Neural cell (in vitro differentiated cells): Measurements from ENCODE around the gene SRGAP3. TPM values are rescaled to one million over a fixed set of nuclear protein-coding genes. Genes with fewer than 3 reads are reported as not detected.

Experiments
- H2AFZ ChIP-seq: fragments of 200-600, 300-800 bp; sonication (generic), shearing (Covaris generic); 2 replicates; pipeline ENCODE4 v1.6.0; 2014; ENCODE audit warnings: low read depth, mild to moderate bottlenecking, antibody characterized with exemption, low read length, moderate library complexity
- H3F3A ChIP-seq: fragments of 200-600 bp; shearing (Covaris generic); 2 replicates; pipeline ENCODE4 v1.6.1; 2016; ENCODE audit warnings: mild to moderate bottlenecking, moderate library complexity, mixed read lengths, antibody characterized with exemption, low read length; ENCODE audit not compliant: insufficient read depth, poor library complexity, severe bottlenecking
- H3K27ac ChIP-seq: fragments of 200-600, 300-800 bp; sonication (generic), shearing (Covaris generic); 2 replicates; pipeline ENCODE4 v1.5.1; 2014; ENCODE audit warnings: mild to moderate bottlenecking, low read length, moderate library complexity
- H3K27me3 ChIP-seq: fragments of 300-800, 200-600 bp; sonication (generic), shearing (Covaris generic); 2 replicates; pipeline ENCODE4 v1.6.0; 2014; ENCODE audit warnings: mild to moderate bottlenecking, low read depth, low read length, moderate library complexity; ENCODE audit not compliant: insufficient read depth
- H3K36me3 ChIP-seq: fragments of 300-800, 200-600 bp; sonication (generic), shearing (Covaris generic); 2 replicates; pipeline ENCODE4 v1.5.1; 2014; ENCODE audit warnings: mild to moderate bottlenecking, antibody characterized with exemption, low read length, moderate library complexity; ENCODE audit not compliant: insufficient read depth
- H3K4me2 ChIP-seq: fragments of 300-800, 200-600 bp; sonication (generic), shearing (Covaris generic); 2 replicates; pipeline ENCODE4 v1.6.0; 2014; ENCODE audit warnings: mild to moderate bottlenecking, low read length
- H3K4me3 ChIP-seq: fragments of 300-800, 200-600 bp; sonication (generic), shearing (Covaris generic); 2 replicates; pipeline ENCODE4 v1.5.1; 2014; ENCODE audit warnings: mild to moderate bottlenecking, low read length, moderate library complexity
- H3K79me2 ChIP-seq: fragments of 200-600 bp; shearing (Covaris generic); replicated peaks from 2 replicates; pipeline ENCODE4 v1.6.0; 2014; ENCODE audit warnings: mild to moderate bottlenecking, low read length, moderate library complexity; ENCODE audit not compliant: insufficient read depth
- H3K9ac ChIP-seq: fragments of 300-800, 200-600 bp; sonication (generic), shearing (Covaris generic); 2 replicates; pipeline ENCODE4 v1.6.1; 2016; ENCODE audit warnings: mild to moderate bottlenecking, low read length, mixed read lengths
- H3K9me2 ChIP-seq: fragments of 200-600 bp; shearing (Covaris generic); 2 replicates; pipeline ENCODE4 v1.6.1; 2016; ENCODE audit warnings: mild to moderate bottlenecking, low read length, mixed read lengths; ENCODE audit not compliant: insufficient read depth
- H3K9me3 ChIP-seq: fragments of 200-600, 300-800 bp; sonication (generic), shearing (Covaris generic); 2 replicates; pipeline ENCODE4 v1.6.1; 2016; ENCODE audit warnings: mild to moderate bottlenecking, mixed run types, low read length, moderate library complexity, mixed read lengths
- H4K20me1 ChIP-seq: fragments of 200-600 bp; shearing (Covaris generic); 2 replicates; pipeline ENCODE4 v1.6.1; 2016; ENCODE audit warnings: mild to moderate bottlenecking, mixed run types; ENCODE audit not compliant: insufficient read depth
- CTCF ChIP-seq: fragments of 450-650 bp; IDR thresholded peaks from 2 replicates; pipeline ENCODE4 v1.5.1; 2014; ENCODE audit warnings: antibody characterized with exemption, mild to moderate bottlenecking, moderate library complexity; ENCODE audit not compliant: poor library complexity, severe bottlenecking
- EP300 ChIP-seq: fragments of 450-650 bp; conservative IDR thresholded peaks from 2 replicates; pipeline ENCODE4 v1.6.1; 2014; ENCODE audit warnings: antibody characterized with exemption, mild to moderate bottlenecking, moderate library complexity; ENCODE audit not compliant: poor library complexity, severe bottlenecking
- EZH2 ChIP-seq: fragments of 200-600, 300-800 bp; shearing (Covaris generic), sonication (generic); IDR thresholded peaks from 2 replicates; pipeline ENCODE4 v1.6.1; 2014; ENCODE audit warnings: antibody characterized with exemption, low read length, borderline replicate concordance, mild to moderate bottlenecking; ENCODE audit not compliant: insufficient read depth, poor library complexity, severe bottlenecking
- MXI1 ChIP-seq: fragments of 450-650 bp; conservative IDR thresholded peaks from 2 replicates; pipeline ENCODE4 v1.6.1; 2014; ENCODE audit warnings: antibody characterized with exemption, mild to moderate bottlenecking; ENCODE audit not compliant: poor library complexity, severe bottlenecking
- POLR2AphosphoS5 ChIP-seq: IDR thresholded peaks from 2 replicates; pipeline ENCODE4 v1.6.1; 2012
- RAD21 ChIP-seq: fragments of 450-650 bp; conservative IDR thresholded peaks from 2 replicates; pipeline ENCODE4 v1.6.1; 2014; ENCODE audit warnings: antibody characterized with exemption, mild to moderate bottlenecking, moderate library complexity
- SMC3 ChIP-seq: fragments of 450-650 bp; conservative IDR thresholded peaks from 2 replicates; pipeline ENCODE4 v1.6.1; 2014; ENCODE audit warnings: antibody characterized with exemption, mild to moderate bottlenecking, moderate library complexity; ENCODE audit not compliant: poor library complexity
- TAF1 ChIP-seq: IDR thresholded peaks from 2 replicates; pipeline ENCODE4 v1.6.1; 2012; ENCODE audit warnings: low read depth
- polyA plus RNA-seq: library from polyadenylated mRNA; depleted of rRNA; stranded (reverse); fragments of >200 nt; gene quantifications from 2 replicates; pipeline ENCODE4 v1.2.3, GENCODE V29; 2014
- TF ChIP-seq, protein P1 (sequence below): IDR thresholded peaks from 2 replicates; pipeline ENCODE4 v1.6.1; 2012; ENCODE audit warnings: borderline replicate concordance

The SRGAP3 gene
- polyA plus RNA-seq, 1 donor from 2014 or later = 31.5 TPM

DNA sequence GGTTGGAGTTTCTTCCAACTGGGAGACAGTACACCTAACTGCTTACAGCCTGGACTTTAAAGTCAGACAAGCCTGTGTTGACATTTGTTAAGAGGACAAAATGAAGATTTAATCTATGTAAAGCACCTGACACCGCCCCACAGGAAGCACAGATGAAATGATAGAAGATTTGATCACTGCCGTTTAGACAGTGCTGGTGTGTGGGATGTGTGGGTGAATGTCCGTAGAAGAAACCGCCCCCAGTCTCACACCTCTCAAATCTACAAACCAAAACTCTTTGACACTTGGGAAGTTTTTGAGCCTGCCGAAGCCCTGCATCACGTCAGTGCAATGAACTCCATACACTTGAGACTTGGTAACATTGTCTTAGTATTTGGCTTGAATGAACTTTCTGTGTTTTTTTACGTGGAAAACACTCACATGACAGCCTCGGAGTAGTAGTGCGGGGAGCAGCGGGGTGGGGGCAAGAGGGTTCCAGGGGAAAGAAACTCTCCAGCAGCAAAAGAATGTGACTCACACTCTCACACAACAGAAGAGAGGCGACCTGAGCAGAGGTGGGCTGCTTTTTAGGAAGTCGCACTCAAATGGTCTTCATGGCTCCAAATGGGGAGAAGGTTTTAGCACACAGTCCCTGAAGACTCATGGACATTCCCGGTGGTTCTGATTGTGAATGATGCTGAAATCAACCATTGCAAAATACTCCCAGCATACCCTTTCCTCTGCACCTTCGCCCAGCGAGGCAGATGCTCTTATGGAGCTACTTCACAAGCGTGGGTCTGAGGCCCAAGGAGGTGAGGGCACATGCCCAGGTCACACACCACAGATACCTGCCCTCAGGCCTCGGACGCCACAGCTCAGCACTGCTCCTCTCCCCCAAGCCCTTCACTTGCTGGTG lies 79.2 kb downstream of the SRGAP3 start:
- Histone ChIP-seq H3K36me3 (no peaks in the 10 kb centered on the region), H2AFZ (no peak overlapping the region), H3K27ac (no peak overlapping the region), H3K79me2 (peaks cover 20% of the 10 kb centered on the region), H3K9me3 (no peaks in the 10 kb centered on the region), H3F3A (no peaks in the 10 kb centered on the region), H3K27me3 (no peaks in the 10 kb centered on the region), H3K9ac (no peak overlapping the region), H4K20me1 (no peaks in the 10 kb centered on the region), H3K4me2 (no peak overlapping the region), H3K9me2 (no peaks in the 10 kb centered on the region), H3K4me3 (no peak overlapping the region)
- TF ChIP-seq EP300 = no peak
- TF ChIP-seq EZH2 = no peak
- no peak for TF ChIP-seq SMC3
- TF ChIP-seq, protein P1, sequence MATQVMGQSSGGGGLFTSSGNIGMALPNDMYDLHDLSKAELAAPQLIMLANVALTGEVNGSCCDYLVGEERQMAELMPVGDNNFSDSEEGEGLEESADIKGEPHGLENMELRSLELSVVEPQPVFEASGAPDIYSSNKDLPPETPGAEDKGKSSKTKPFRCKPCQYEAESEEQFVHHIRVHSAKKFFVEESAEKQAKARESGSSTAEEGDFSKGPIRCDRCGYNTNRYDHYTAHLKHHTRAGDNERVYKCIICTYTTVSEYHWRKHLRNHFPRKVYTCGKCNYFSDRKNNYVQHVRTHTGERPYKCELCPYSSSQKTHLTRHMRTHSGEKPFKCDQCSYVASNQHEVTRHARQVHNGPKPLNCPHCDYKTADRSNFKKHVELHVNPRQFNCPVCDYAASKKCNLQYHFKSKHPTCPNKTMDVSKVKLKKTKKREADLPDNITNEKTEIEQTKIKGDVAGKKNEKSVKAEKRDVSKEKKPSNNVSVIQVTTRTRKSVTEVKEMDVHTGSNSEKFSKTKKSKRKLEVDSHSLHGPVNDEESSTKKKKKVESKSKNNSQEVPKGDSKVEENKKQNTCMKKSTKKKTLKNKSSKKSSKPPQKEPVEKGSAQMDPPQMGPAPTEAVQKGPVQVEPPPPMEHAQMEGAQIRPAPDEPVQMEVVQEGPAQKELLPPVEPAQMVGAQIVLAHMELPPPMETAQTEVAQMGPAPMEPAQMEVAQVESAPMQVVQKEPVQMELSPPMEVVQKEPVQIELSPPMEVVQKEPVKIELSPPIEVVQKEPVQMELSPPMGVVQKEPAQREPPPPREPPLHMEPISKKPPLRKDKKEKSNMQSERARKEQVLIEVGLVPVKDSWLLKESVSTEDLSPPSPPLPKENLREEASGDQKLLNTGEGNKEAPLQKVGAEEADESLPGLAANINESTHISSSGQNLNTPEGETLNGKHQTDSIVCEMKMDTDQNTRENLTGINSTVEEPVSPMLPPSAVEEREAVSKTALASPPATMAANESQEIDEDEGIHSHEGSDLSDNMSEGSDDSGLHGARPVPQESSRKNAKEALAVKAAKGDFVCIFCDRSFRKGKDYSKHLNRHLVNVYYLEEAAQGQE = no peak
- TF ChIP-seq RAD21 = no peak
- no peak for TF ChIP-seq MXI1
- no peak for TF ChIP-seq POLR2AphosphoS5
- TF ChIP-seq TAF1 = no peak
- TF ChIP-seq CTCF = no peak

GRCh38 chr3:9169326-9169725 lies 80.1 kb downstream of the SRGAP3 start:
- no peak overlapping the region for H3K27ac ChIP-seq
- H3K9ac ChIP-seq = no peak overlapping the region
- H3K27me3 ChIP-seq = no peaks in the 10 kb centered on the region
- no peak overlapping the region for H2AFZ ChIP-seq
- no peaks in the 10 kb centered on the region for H3K9me3 ChIP-seq
- peaks cover 14% of the 10 kb centered on the region for H3K79me2 ChIP-seq
- no peak overlapping the region for H3K4me2 ChIP-seq
- H3K36me3 ChIP-seq = no peaks in the 10 kb centered on the region
- no peaks in the 10 kb centered on the region for H3F3A ChIP-seq
- no peak overlapping the region for H3K4me3 ChIP-seq
- TF ChIP-seq SMC3 (no peak), EP300 (no peak), RAD21 (no peak), EZH2 (no peak), CTCF (no peak), TAF1 (no peak), MXI1 (no peak), POLR2AphosphoS5 (no peak)
- TF ChIP-seq, protein P1 = no peak
- no peaks in the 10 kb centered on the region for H3K9me2 ChIP-seq
- H4K20me1 ChIP-seq = no peaks in the 10 kb centered on the region
